OCI-LY1 (cell line): ENCODE measurements around the gene SERINC5.

Experiments
- H2AFZ ChIP-seq: fragments of 200-600 bp; sonication (generic), shearing (Covaris generic); 2 replicates; pipeline ENCODE4 v1.6.0; 2014; ENCODE audit warnings: antibody characterized with exemption, mild to moderate bottlenecking, low read length
- H3F3A ChIP-seq: fragments of 200-600 bp; sonication (generic), shearing (Covaris generic); 2 replicates; pipeline ENCODE4 v1.6.0; 2014; ENCODE audit warnings: mild to moderate bottlenecking, antibody characterized with exemption, low read length, moderate library complexity; ENCODE audit not compliant: insufficient read depth
- H3K27ac ChIP-seq: fragments of 200-600 bp; sonication (generic); 2 replicates; pipeline ENCODE4 v1.5.1; 2014; ENCODE audit warnings: low read length, mixed run types, mild to moderate bottlenecking, low read depth; ENCODE audit not compliant: poor library complexity, severe bottlenecking
- H3K27me3 ChIP-seq: fragments of 200-600 bp; sonication (generic); 2 replicates; pipeline ENCODE4 v1.6.0; 2014; ENCODE audit warnings: antibody characterized with exemption, mild to moderate bottlenecking, low read length, moderate library complexity; ENCODE audit not compliant: insufficient read depth
- H3K36me3 ChIP-seq: fragments of 200-600 bp; sonication (generic); 2 replicates; pipeline ENCODE4 v1.6.1; 2014; ENCODE audit warnings: mild to moderate bottlenecking, antibody characterized with exemption, low read length, moderate library complexity, mixed read lengths; ENCODE audit not compliant: insufficient read depth
- H3K4me1 ChIP-seq: fragments of 200-600 bp; sonication (generic); 2 replicates; pipeline ENCODE4 v1.5.1; 2014; ENCODE audit warnings: mild to moderate bottlenecking, low read length, moderate library complexity; ENCODE audit not compliant: insufficient read depth, severe bottlenecking
- H3K4me2 ChIP-seq: fragments of 200-600 bp; sonication (generic), shearing (Covaris generic); 2 replicates; pipeline ENCODE4 v1.6.1; 2014; ENCODE audit warnings: low read length
- H3K4me3 ChIP-seq: fragments of 200-600 bp; sonication (generic); 2 replicates; pipeline ENCODE4 v1.5.1; 2014; ENCODE audit warnings: low read length, low read depth, mild to moderate bottlenecking, mixed read lengths; ENCODE audit not compliant: poor library complexity, severe bottlenecking
- H3K79me2 ChIP-seq: fragments of 200-600 bp; shearing (Covaris generic); 2 replicates; pipeline ENCODE4 v1.6.1; 2016; ENCODE audit warnings: mixed run types, low read length, mixed read lengths; ENCODE audit not compliant: insufficient read depth
- H3K9ac ChIP-seq: fragments of 200-600 bp; sonication (generic), shearing (Covaris generic); 2 replicates; pipeline ENCODE4 v1.6.1; 2014; ENCODE audit warnings: mild to moderate bottlenecking, low read length, mixed read lengths
- H3K9me2 ChIP-seq: fragments of 200-600 bp; sonication (generic), shearing (Covaris generic); 2 replicates; pipeline ENCODE4 v1.6.1; 2014; ENCODE audit warnings: low read depth, mild to moderate bottlenecking, low read length, mixed read lengths
- H3K9me3 ChIP-seq: fragments of 200-600 bp; shearing (Covaris generic); 2 replicates; pipeline ENCODE4 v1.6.1; 2014; ENCODE audit warnings: low read length, mixed read lengths
- H4K20me1 ChIP-seq: fragments of 200-600 bp; sonication (generic), shearing (Covaris generic); 2 replicates; pipeline ENCODE4 v1.6.0; 2016; ENCODE audit warnings: mild to moderate bottlenecking, low read length; ENCODE audit not compliant: insufficient read depth
- EZH2 ChIP-seq: fragments of 200-600 bp; sonication (generic), shearing (Covaris generic); IDR thresholded peaks from 2 replicates; pipeline ENCODE4 v1.8.0; 2017; ENCODE audit warnings: borderline replicate concordance, mixed run types, mild to moderate bottlenecking, antibody characterized with exemption, low read length, moderate library complexity, mixed read lengths
- TF ChIP-seq, protein P1 (sequence below): fragments of 200-600 bp; sonication (generic), shearing (Covaris generic); IDR thresholded peaks from 2 replicates; pipeline ENCODE4 v1.5.1; 2017; ENCODE audit warnings: mild to moderate bottlenecking, antibody characterized with exemption, low read length, moderate library complexity, mixed read lengths

Gene SERINC5

DNA sequence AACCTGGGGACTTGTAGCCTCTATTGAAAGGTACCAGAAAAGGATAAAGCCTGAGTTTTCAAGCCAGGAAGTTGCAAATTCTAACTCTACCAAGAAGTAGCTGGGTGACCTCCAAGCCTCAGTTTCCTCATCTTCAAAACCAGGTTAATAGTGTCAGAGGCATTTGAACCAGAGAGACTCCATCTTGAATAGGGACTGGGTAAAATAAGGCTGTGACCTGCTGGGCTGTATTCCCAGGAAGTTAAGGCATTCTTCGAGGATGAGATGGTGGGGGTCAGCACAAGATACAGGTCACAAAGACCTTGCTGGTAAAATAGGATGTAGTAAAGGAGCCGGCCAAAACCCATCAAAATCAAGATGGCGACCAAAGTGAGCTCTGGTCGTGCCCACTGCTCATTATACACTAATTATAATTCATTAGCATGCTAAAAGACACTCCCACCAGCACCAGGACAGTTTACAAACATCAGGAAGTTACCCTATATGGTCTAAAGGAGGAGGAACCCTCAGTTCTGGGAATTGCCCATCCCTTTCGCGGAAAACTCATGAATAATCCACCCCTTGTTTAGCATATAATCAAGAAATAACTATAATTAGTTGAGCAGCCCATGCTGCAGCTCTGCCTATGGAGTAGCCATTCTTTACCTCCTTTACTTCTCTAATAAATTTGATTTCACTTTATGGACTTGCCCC is 3.8 kb upstream of the SERINC5 start:
- Histone ChIP-seq H3K9ac (no peak overlapping the region), H3K27me3 (no peaks in the 10 kb centered on the region), H3K9me3 (no peaks in the 10 kb centered on the region), H3K4me2 (no peak overlapping the region), H3K79me2 (peaks cover 14% of the 10 kb centered on the region), H4K20me1 (no peaks in the 10 kb centered on the region), H3K27ac (no peak overlapping the region), H3K9me2 (no peaks in the 10 kb centered on the region), H2AFZ (no peak overlapping the region), H3K36me3 (peaks cover 11% of the 10 kb centered on the region; the same call in 1 of the 2 replicates), H3F3A (peaks cover under 1% of the 10 kb centered on the region; the same call in 1 of the 2 replicates), H3K4me1 (peaks cover 11% of the 10 kb centered on the region), H3K4me3 (no peak overlapping the region)
- no peak for TF ChIP-seq EZH2
- TF ChIP-seq, protein P1, sequence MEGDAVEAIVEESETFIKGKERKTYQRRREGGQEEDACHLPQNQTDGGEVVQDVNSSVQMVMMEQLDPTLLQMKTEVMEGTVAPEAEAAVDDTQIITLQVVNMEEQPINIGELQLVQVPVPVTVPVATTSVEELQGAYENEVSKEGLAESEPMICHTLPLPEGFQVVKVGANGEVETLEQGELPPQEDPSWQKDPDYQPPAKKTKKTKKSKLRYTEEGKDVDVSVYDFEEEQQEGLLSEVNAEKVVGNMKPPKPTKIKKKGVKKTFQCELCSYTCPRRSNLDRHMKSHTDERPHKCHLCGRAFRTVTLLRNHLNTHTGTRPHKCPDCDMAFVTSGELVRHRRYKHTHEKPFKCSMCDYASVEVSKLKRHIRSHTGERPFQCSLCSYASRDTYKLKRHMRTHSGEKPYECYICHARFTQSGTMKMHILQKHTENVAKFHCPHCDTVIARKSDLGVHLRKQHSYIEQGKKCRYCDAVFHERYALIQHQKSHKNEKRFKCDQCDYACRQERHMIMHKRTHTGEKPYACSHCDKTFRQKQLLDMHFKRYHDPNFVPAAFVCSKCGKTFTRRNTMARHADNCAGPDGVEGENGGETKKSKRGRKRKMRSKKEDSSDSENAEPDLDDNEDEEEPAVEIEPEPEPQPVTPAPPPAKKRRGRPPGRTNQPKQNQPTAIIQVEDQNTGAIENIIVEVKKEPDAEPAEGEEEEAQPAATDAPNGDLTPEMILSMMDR = no peak

DNA sequence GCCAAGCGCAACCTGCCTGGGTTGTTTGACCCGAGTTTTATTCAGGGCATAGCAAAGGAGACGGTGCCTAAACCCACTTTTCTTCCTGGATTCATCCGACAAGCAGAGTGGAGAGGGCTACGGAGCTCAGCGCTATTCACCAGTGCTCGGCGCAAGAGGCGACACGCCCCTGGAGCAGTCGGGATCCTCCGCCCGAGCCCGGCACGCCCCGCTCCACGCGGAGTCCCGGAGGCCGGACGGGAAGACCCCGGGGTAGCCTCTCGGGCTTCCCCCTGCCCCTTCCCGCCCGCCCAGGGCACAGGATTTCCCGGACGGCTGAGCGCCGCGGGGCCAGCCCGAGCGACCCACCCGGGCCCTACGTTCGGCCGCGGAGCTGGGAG is 427 bp downstream of the SERINC5 start:
- peak overlapping the region; percentile 78 for H3K9ac ChIP-seq
- no peaks in the 10 kb centered on the region for H4K20me1 ChIP-seq
- TF ChIP-seq, protein P1 = no peak
- TF ChIP-seq EZH2 = no peak
- no peaks in the 10 kb centered on the region; the same call in 1 of the 2 replicates for H3F3A ChIP-seq
- no peak overlapping the region for H2AFZ ChIP-seq
- H3K4me2 ChIP-seq = peak overlapping the region; percentile 90
- H3K4me1 ChIP-seq = peaks cover 52% of the 10 kb centered on the region
- H3K36me3 ChIP-seq = peaks cover 39% of the 10 kb centered on the region; the same call in 1 of the 2 replicates
- H3K9me2 ChIP-seq = no peaks in the 10 kb centered on the region
- no peaks in the 10 kb centered on the region for H3K9me3 ChIP-seq
- H3K79me2 ChIP-seq = peaks cover 57% of the 10 kb centered on the region
- H3K27ac ChIP-seq = peak overlapping the region; percentile 57
- H3K4me3 ChIP-seq = peak overlapping the region; percentile 81
- H3K27me3 ChIP-seq = no peaks in the 10 kb centered on the region

DNA sequence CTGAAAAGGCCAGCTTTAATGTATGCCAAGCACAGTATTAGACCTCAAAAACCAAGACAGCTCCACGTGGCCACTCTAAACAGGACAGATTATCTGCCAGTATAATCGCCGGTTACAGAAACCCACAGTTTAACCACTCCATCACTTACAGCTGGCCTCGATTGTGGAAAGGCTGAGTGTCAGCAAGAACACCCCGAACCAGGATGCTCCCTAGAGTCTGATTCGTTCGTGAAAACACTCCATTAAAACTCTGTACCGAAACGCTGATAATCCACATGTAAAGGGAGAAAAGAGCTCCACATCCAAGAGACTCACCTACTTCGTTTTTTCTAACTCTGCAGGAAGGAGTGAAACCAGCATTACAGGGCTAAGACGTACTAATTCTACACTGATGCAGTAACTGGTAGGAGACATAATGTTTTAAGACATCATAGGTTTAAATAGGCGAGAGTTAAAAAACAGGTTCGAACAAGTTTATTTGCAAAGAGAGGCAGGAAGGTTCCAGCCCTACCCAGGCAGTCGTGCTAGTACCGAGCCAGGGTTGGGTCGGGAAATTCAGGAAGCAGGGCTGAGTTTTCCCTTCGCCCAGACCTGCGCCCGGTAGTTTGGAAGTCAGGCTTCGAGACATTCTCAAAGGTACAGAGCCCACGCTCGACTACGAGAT is 949 bp downstream of the SERINC5 start:
- Histone ChIP-seq H3K4me3 (peak overlapping the region; percentile 81), H3F3A (no peaks in the 10 kb centered on the region; the same call in 1 of the 2 replicates), H3K9me2 (no peaks in the 10 kb centered on the region), H4K20me1 (no peaks in the 10 kb centered on the region), H3K9ac (peak overlapping the region; percentile 78), H3K9me3 (no peaks in the 10 kb centered on the region), H3K4me1 (peaks cover 53% of the 10 kb centered on the region), H3K79me2 (peaks cover 62% of the 10 kb centered on the region), H3K27ac (peak overlapping the region; percentile 57), H3K4me2 (peak overlapping the region; percentile 90), H3K27me3 (no peaks in the 10 kb centered on the region), H3K36me3 (peaks cover 44% of the 10 kb centered on the region), H2AFZ (no peak overlapping the region)
- TF ChIP-seq, protein P1 = no peak
- no peak for TF ChIP-seq EZH2
